CD4-positive, alpha-beta T cell (primary cell): ENCODE data around the gene KCNMA1. TPM values are rescaled to one million over a fixed set of nuclear protein-coding genes. Genes with fewer than 3 reads are reported as not detected.

ENCODE experiments used
- ATAC-seq: fragments of 200-7000 bp; cut with Tn5 transposase; one replicate; pipeline ENCODE4 v1.10.0; 2022; ENCODE audit warnings: mild to moderate bottlenecking; ENCODE audit not compliant: poor library complexity
- CTCF ChIA-PET: fragments of 350-600 bp; sonication (Branson Sonifier 250); formaldehyde crosslinking; loops from one replicate; lab custom pipeline; 2021; ENCODE audit warnings: antibody characterized with exemption, inconsistent platforms; lab: Charles Lee
- POLR2A ChIA-PET: fragments of 350-600 bp; sonication (Branson Sonifier 250); formaldehyde crosslinking; loops from one replicate; lab custom pipeline; 2021; ENCODE audit warnings: antibody characterized with exemption, inconsistent platforms; lab: Charles Lee
- DNase-seq, 14 experiments: peaks; one replicate each; pipeline ENCODE4 v3.0.0-alpha.2; 2013 to 2020; ENCODE audit warnings: mixed read lengths in 2 of 14
- H3K27ac ChIP-seq, 2 donors: one replicate each; pipeline versions ENCODE4 v1.5.1 to v1.7.0; 2013; ENCODE audit warnings: low read length in 2 of 2, low read depth in 1 of 2, mild to moderate bottlenecking in 1 of 2
- H3K27me3 ChIP-seq, 2 experiments: 1 replicate in 1 of 2; 2 replicates in 1 of 2; pipeline versions ENCODE4 v1.6.1 to v1.7.0; 2013; ENCODE audit warnings: low read length in 2 of 2, control low read depth in 1 of 2, mild to moderate bottlenecking in 1 of 2, moderate library complexity in 1 of 2; ENCODE audit not compliant: insufficient read depth in 2 of 2, control insufficient read depth in 1 of 2
- H3K36me3 ChIP-seq: one replicate; pipeline ENCODE4 v1.6.1; 2013; ENCODE audit warnings: low read length, control low read depth; ENCODE audit not compliant: insufficient read depth
- H3K4me1 ChIP-seq: one replicate; pipeline ENCODE4 v1.6.1; 2013; ENCODE audit warnings: low read length, control low read depth; ENCODE audit not compliant: insufficient read depth
- H3K4me3 ChIP-seq: one replicate; pipeline ENCODE4 v1.5.1; 2013; ENCODE audit warnings: mild to moderate bottlenecking, low read length, moderate library complexity
- H3K9me3 ChIP-seq, 2 experiments: 1 replicate in 1 of 2; 2 replicates in 1 of 2; pipeline versions ENCODE4 v1.6.1 to v1.7.0; 2013; ENCODE audit warnings: low read length in 2 of 2, mild to moderate bottlenecking in 2 of 2, control low read depth in 1 of 2, moderate library complexity in 1 of 2; ENCODE audit not compliant: control insufficient read depth in 1 of 2, insufficient read depth in 1 of 2
- H3K27ac Mint-ChIP-seq: one replicate; pipeline ENCODE4 v1.8.0; 2020; ENCODE audit warnings: mixed read lengths
- H3K27me3 Mint-ChIP-seq: one replicate; pipeline ENCODE4 v1.8.0; 2021; ENCODE audit warnings: mixed read lengths
- H3K36me3 Mint-ChIP-seq: one replicate; pipeline ENCODE4 v1.8.0; 2021; ENCODE audit warnings: low read depth, mixed read lengths
- H3K4me1 Mint-ChIP-seq: one replicate; pipeline ENCODE4 v1.8.0; 2021; ENCODE audit warnings: low read depth, mixed read lengths
- H3K4me3 Mint-ChIP-seq: one replicate; pipeline ENCODE4 v1.8.0; 2020; ENCODE audit warnings: mild to moderate bottlenecking, mixed read lengths
- H3K9me3 Mint-ChIP-seq: one replicate; pipeline ENCODE4 v1.8.0; 2020; ENCODE audit warnings: mixed read lengths
- CTCF ChIP-seq: fragments of 200-600 bp; IDR thresholded peaks from one replicate; pipeline ENCODE4 v1.8.0; 2022; ENCODE audit warnings: antibody characterized with exemption, mild to moderate bottlenecking
- intact Hi-C, 2 experiments: fragments of 100-400 bp; cut with DNase I in 1 of 2; cut with micrococcal nuclease in 1 of 2; formaldehyde crosslinking; loops; one replicate each; pipeline versions ENCODE4 v1.15.1 to v1.9.0; 2023 to 2025; cut with DNase I, micrococcal nuclease
- total RNA-seq, 174 experiments: library from RNA in 2 of 174; stranded (reverse) in 2 of 174; gene quantifications; one replicate each; pipeline ENCODE4 v1.2.3 and lab custom pipeline; 2021 to 2026

KCNMA1 gene
- total RNA-seq, 2 experiments from 2014 or later, result not detected

- no peak overlapping the region for H3K4me3 Mint-ChIP-seq
Observed at GRCh38 chr10:77231375-77231774, 406.2 kb downstream of the KCNMA1 start.

GRCh38 chr10:77230194-77230593 lies 407.4 kb downstream of the KCNMA1 start:
- H3K36me3 ChIP-seq, result no peaks in the 10 kb centered on the region
- TF ChIP-seq CTCF, result no peak
- H3K4me3 ChIP-seq, result no peak overlapping the region
- H3K9me3 ChIP-seq, result no peaks in the 10 kb centered on the region
- DNase-seq, result no peak
- Mint-ChIP-seq H3K9me3 (no peaks in the 10 kb centered on the region), H3K36me3 (no peaks in the 10 kb centered on the region), H3K4me1 (no peaks in the 10 kb centered on the region), H3K27me3 (no peaks in the 10 kb centered on the region), H3K27ac (no peak overlapping the region), H3K4me3 (no peak overlapping the region)
- ATAC-seq, result no peak
- H3K4me1 ChIP-seq, result no peaks in the 10 kb centered on the region
- H3K27me3 ChIP-seq, result no peaks in the 10 kb centered on the region
- intact Hi-C loops, result no loop called here
- ChIA-PET CTCF (no interaction called here), POLR2A (no interaction called here)
- no peak overlapping the region for H3K27ac ChIP-seq

More at GRCh38 chr10:77231375-77231774, 406.2 kb downstream of the KCNMA1 start:
- Mint-ChIP-seq H3K36me3 (no peaks in the 10 kb centered on the region), H3K27me3 (no peaks in the 10 kb centered on the region), H3K4me1 (no peaks in the 10 kb centered on the region), H3K9me3 (no peaks in the 10 kb centered on the region), H3K27ac (no peak overlapping the region)
- no peak for DNase-seq
- Histone ChIP-seq H3K4me3 (no peak overlapping the region), H3K27me3 (no peaks in the 10 kb centered on the region), H3K36me3 (no peaks in the 10 kb centered on the region), H3K9me3 (no peaks in the 10 kb centered on the region), H3K27ac (no peak overlapping the region), H3K4me1 (no peaks in the 10 kb centered on the region)
- no peak for TF ChIP-seq CTCF
- intact Hi-C loops, result no loop called here
- ATAC-seq, result no peak
- POLR2A ChIA-PET, result no interaction called here
- CTCF ChIA-PET, result no interaction called here

- DNase-seq, result no peak
- ChIA-PET POLR2A (no interaction called here), CTCF (no interaction called here)
- Histone ChIP-seq H3K36me3 (no peaks in the 10 kb centered on the region), H3K27ac (no peak overlapping the region), H3K4me3 (no peak overlapping the region), H3K27me3 (no peaks in the 10 kb centered on the region), H3K4me1 (no peaks in the 10 kb centered on the region), H3K9me3 (no peaks in the 10 kb centered on the region)
- TF ChIP-seq CTCF, result no peak
- ATAC-seq, result no peak
- Mint-ChIP-seq H3K27ac (no peak overlapping the region), H3K4me1 (no peaks in the 10 kb centered on the region), H3K9me3 (no peaks in the 10 kb centered on the region), H3K36me3 (no peaks in the 10 kb centered on the region), H3K27me3 (no peaks in the 10 kb centered on the region), H3K4me3 (no peak overlapping the region)
- intact Hi-C loops, result no loop called here
Observed at GRCh38 chr10:77229704-77230103, 407.9 kb downstream of the KCNMA1 start.
